ENCODE data around the gene RAB40A. TPM values are rescaled to one million over a fixed set of nuclear protein-coding genes. Genes with fewer than 3 reads are reported as not detected.

The RAB40A gene
- total and polyA plus RNA-seq, 2 donors (not counting 1 experiment from before 2014, with no cell fraction given), result 0.15 to 0.67 TPM

- DNase-seq (no peak), ATAC-seq (ENCODE audit: low read depth) (no peak)
- WGBS (ENCODE audit: insufficient coverage), result 100% methylated on average over 2 of the region's 3 CpGs
- no peak overlapping the region for H3K27ac ChIP-seq (ENCODE audit: low read length in 2 of 2)
- H3K27ac Mint-ChIP-seq, result no peak overlapping the region
- H3K79me2 ChIP-seq (ENCODE audit: control insufficient read depth, insufficient read depth, low read length), result no peaks in the 10 kb centered on the region
- H3K4me1 ChIP-seq (ENCODE audit: control insufficient read depth in 2 of 2, insufficient read depth in 2 of 2, low read length in 2 of 2), result peaks cover 3 to 4% of the 10 kb centered on the region in 2 donors
- CTCF ChIA-PET, result no interaction called here
- peaks cover 4% of the 10 kb centered on the region for H3K4me1 Mint-ChIP-seq
- intact Hi-C loops (cut with micrococcal nuclease), result no loop called here
- no peak overlapping the region for H3K4me3 ChIP-seq (ENCODE audit: control extremely low read depth in 1 of 5, extremely low read depth in 1 of 5, insufficient read depth in 1 of 5, low read depth in 2 of 5, low read length in 4 of 5)
- no peak overlapping the region for H3K9ac ChIP-seq (ENCODE audit: low read length)
- no peak overlapping the region for H3K4me3 Mint-ChIP-seq
- no peaks in the 10 kb centered on the region for H3K27me3 Mint-ChIP-seq
- H4K20me1 ChIP-seq (ENCODE audit: control insufficient read depth, insufficient read depth, low read length, poor library complexity, severe bottlenecking), result no peaks in the 10 kb centered on the region
- H3K4me2 ChIP-seq (replicated peaks; ENCODE audit: low read depth, low read length, poor library complexity, severe bottlenecking), result no peak overlapping the region
- H3K27me3 ChIP-seq (replicated peaks in 1 of 4; ENCODE audit: control extremely low read depth in 1 of 4, control insufficient read depth in 3 of 4, insufficient read depth in 4 of 4, low read length in 3 of 4), result peaks cover 0 to 3% (median 0%) of the 10 kb centered on the region in 4 experiments
- H3K36me3 ChIP-seq (replicated peaks in 1 of 2; ENCODE audit: control extremely low read depth in 1 of 2, control insufficient read depth in 1 of 2, extremely low read depth in 1 of 2, insufficient read depth in 2 of 2, low read length in 1 of 2), result no peaks in the 10 kb centered on the region
- H3K9me3 Mint-ChIP-seq (ENCODE audit: insufficient read depth), result no peaks in the 10 kb centered on the region
- POLR2A ChIA-PET, result no interaction called here
- no peaks in the 10 kb centered on the region for H3K9me3 ChIP-seq (ENCODE audit: control extremely low read depth in 1 of 3, control insufficient read depth in 2 of 3, insufficient read depth in 1 of 3, low read length in 2 of 3)
- H2AFZ ChIP-seq (ENCODE audit: insufficient read depth, low read depth, low read length, poor library complexity, severe bottlenecking), result no peak overlapping the region
- TF ChIP-seq CTCF (IDR thresholded peaks at IDR 0.05) (no peak), EZH2 (IDR thresholded peaks at IDR 0.05; ENCODE audit: borderline replicate concordance, insufficient read depth, low read depth, low read length, poor library complexity, severe bottlenecking) (no peak)
Measured at GRCh38 chrX:103529550-103529949, 10.3 kb upstream of the RAB40A start.

GRCh38 chrX:103524747-103525146 is 5.5 kb upstream of the RAB40A start:
- Mint-ChIP-seq H3K9me3 (ENCODE audit: insufficient read depth) (no peaks in the 10 kb centered on the region), H3K27ac (no peak overlapping the region), H3K4me3 (no peak overlapping the region), H3K4me1 (no peaks in the 10 kb centered on the region), H3K27me3 (no peaks in the 10 kb centered on the region)
- Histone ChIP-seq H3K36me3 (replicated peaks in 1 of 2; ENCODE audit: control extremely low read depth in 1 of 2, control insufficient read depth in 1 of 2, extremely low read depth in 1 of 2, insufficient read depth in 2 of 2, low read length in 1 of 2) (no peaks in the 10 kb centered on the region), H3K9ac (ENCODE audit: low read length) (no peak overlapping the region), H4K20me1 (ENCODE audit: control insufficient read depth, insufficient read depth, low read length, poor library complexity, severe bottlenecking) (no peaks in the 10 kb centered on the region), H2AFZ (ENCODE audit: insufficient read depth, low read depth, low read length, poor library complexity, severe bottlenecking) (no peak overlapping the region), H3K27me3 (replicated peaks in 1 of 4; ENCODE audit: control extremely low read depth in 1 of 4, control insufficient read depth in 3 of 4, insufficient read depth in 4 of 4, low read length in 3 of 4) (no peaks in the 10 kb centered on the region), H3K4me1 (ENCODE audit: control insufficient read depth in 2 of 2, insufficient read depth in 2 of 2, low read length in 2 of 2) (no peaks in the 10 kb centered on the region), H3K9me3 (ENCODE audit: control extremely low read depth in 1 of 3, control insufficient read depth in 2 of 3, insufficient read depth in 1 of 3, low read length in 2 of 3) (no peaks in the 10 kb centered on the region), H3K79me2 (ENCODE audit: control insufficient read depth, insufficient read depth, low read length) (no peaks in the 10 kb centered on the region), H3K4me3 (ENCODE audit: control extremely low read depth in 1 of 5, extremely low read depth in 1 of 5, insufficient read depth in 1 of 5, low read depth in 2 of 5, low read length in 4 of 5) (no peak overlapping the region), H3K4me2 (replicated peaks; ENCODE audit: low read depth, low read length, poor library complexity, severe bottlenecking) (no peak overlapping the region), H3K27ac (ENCODE audit: low read length in 2 of 2) (no peak overlapping the region)
- intact Hi-C loops (cut with micrococcal nuclease), result no loop called here
- TF ChIP-seq CTCF (IDR thresholded peaks at IDR 0.05), result no peak
- TF ChIP-seq EZH2 (IDR thresholded peaks at IDR 0.05; ENCODE audit: borderline replicate concordance, insufficient read depth, low read depth, low read length, poor library complexity, severe bottlenecking), result no peak
- DNase-seq, result no peak
- ChIA-PET POLR2A (no interaction called here), CTCF (no interaction called here)
- WGBS (ENCODE audit: insufficient coverage), result 100% methylated on average over 1 of the region's 2 CpGs
- ATAC-seq (ENCODE audit: low read depth), result no peak
